Type B pancreatic cell (in vitro differentiated cells): Measurements from ENCODE around the gene FAM3C. TPM values are rescaled to one million over a fixed set of nuclear protein-coding genes. Genes with fewer than 3 reads are reported as not detected.

Source experiments
- DNase-seq: peaks from one replicate; pipeline ENCODE4 v3.0.0; 2021; ENCODE audit warnings: mixed read lengths; ENCODE audit not compliant: unreplicated experiment; ENCODE audit errors: extremely low spot score
- H3K27ac Mint-ChIP-seq: 2 replicates; pipeline ENCODE4 v1.8.0; 2021; ENCODE audit warnings: mild to moderate bottlenecking, mixed read lengths
- H3K27me3 Mint-ChIP-seq: 2 replicates; pipeline ENCODE4 v1.8.0; 2021; ENCODE audit warnings: mixed read lengths
- H3K36me3 Mint-ChIP-seq: 2 replicates; pipeline ENCODE4 v1.8.0; 2021; ENCODE audit warnings: mixed read lengths
- H3K4me1 Mint-ChIP-seq: one replicate; pipeline ENCODE4 v1.8.0; 2021; ENCODE audit warnings: mixed read lengths; ENCODE audit not compliant: unreplicated experiment
- H3K4me3 Mint-ChIP-seq: 2 replicates; pipeline ENCODE4 v1.8.0; 2021; ENCODE audit warnings: mild to moderate bottlenecking, mixed read lengths
- H3K9me3 Mint-ChIP-seq: 2 replicates; pipeline ENCODE4 v1.8.0; 2021; ENCODE audit warnings: mixed read lengths
- total RNA-seq: library from RNA; stranded (reverse); gene quantifications from 2 replicates; pipeline ENCODE4 v1.2.1, GENCODE V29; 2021; ENCODE audit warnings: low replicate concordance
- TF ChIP-seq, protein P1 (sequence below): fragments of 200-600 bp; sonication (generic); conservative IDR thresholded peaks from 2 replicates; pipeline ENCODE4 v1.5.0; 2021; ENCODE audit warnings: antibody characterized with exemption, mild to moderate bottlenecking

Gene FAM3C
- total RNA-seq, 1 donor from 2014 or later = 73.9 TPM

DNA sequence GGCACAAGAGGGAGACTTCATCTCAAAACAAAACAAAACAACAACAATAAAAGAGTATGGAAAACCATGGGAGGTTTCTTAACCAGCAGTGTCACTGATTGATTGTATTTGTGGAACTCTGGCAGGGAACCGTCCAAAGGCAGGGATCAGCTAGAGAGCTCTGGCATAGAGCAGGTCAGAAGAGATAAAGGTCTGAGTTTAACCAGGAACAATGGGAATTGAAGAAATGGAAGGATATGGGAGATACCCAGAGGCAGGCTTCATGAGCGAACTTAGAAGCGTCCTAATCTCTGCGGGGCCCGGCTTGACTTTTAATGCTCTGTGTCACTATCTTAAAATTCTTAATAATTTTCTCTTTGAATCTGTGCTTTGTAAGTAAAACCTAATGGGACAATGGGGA, 10.4 kb upstream of the FAM3C start:
- Mint-ChIP-seq H3K4me1 (peaks cover 10% of the 10 kb centered on the region), H3K36me3 (no peaks in the 10 kb centered on the region), H3K27ac (no peak overlapping the region), H3K9me3 (no peaks in the 10 kb centered on the region), H3K27me3 (no peaks in the 10 kb centered on the region), H3K4me3 (no peak overlapping the region)
- no peak for DNase-seq
- TF ChIP-seq, protein P1, sequence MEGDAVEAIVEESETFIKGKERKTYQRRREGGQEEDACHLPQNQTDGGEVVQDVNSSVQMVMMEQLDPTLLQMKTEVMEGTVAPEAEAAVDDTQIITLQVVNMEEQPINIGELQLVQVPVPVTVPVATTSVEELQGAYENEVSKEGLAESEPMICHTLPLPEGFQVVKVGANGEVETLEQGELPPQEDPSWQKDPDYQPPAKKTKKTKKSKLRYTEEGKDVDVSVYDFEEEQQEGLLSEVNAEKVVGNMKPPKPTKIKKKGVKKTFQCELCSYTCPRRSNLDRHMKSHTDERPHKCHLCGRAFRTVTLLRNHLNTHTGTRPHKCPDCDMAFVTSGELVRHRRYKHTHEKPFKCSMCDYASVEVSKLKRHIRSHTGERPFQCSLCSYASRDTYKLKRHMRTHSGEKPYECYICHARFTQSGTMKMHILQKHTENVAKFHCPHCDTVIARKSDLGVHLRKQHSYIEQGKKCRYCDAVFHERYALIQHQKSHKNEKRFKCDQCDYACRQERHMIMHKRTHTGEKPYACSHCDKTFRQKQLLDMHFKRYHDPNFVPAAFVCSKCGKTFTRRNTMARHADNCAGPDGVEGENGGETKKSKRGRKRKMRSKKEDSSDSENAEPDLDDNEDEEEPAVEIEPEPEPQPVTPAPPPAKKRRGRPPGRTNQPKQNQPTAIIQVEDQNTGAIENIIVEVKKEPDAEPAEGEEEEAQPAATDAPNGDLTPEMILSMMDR = no peak

DNA sequence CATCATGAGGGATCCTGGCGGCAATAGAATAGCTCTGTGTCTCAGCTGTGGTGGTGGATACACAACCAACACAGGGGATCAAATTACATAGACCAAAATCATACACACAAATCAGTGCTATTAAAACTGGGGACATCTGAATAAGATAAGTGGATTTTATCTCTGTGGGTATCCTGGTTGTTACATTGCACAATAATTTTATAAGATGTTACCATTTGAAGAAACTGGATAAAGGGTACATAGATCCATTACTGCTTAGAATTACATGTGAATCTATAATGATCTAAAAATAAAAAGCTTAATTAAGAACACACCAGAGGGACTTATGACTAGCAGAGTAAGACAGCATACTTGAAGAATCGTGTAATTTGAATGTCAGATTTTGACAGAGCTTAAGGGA, 8.2 kb upstream of the FAM3C start:
- DNase-seq = no peak
- Mint-ChIP-seq H3K27ac (no peak overlapping the region), H3K9me3 (no peaks in the 10 kb centered on the region)

DNA sequence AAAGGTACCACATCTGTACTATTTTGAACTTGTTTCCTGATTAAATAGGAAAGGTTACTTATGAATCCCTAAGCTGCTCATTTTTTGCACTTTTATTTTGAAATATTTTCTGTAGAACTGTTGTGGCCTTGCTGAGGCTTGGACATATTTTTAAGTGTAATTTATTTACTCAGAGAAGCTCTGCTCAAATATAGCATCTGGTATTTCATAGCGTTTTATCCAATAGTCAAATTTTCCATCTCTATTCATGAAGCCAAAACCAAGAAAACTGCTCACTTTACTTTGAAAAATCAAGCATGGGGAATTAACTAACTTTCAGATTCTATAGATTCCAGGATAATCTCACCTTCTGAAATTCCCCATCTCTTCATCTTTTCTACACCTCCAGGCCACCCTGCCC, 6.6 kb upstream of the FAM3C start:
- no peak for DNase-seq
- Mint-ChIP-seq H3K4me1 (peaks cover 10% of the 10 kb centered on the region), H3K36me3 (no peaks in the 10 kb centered on the region), H3K27me3 (no peaks in the 10 kb centered on the region), H3K9me3 (no peaks in the 10 kb centered on the region), H3K4me3 (no peak overlapping the region), H3K27ac (no peak overlapping the region)
- TF ChIP-seq, protein P1 = no peak

More for the DNA sequence above, 8.2 kb upstream of the FAM3C start:
- TF ChIP-seq, protein P1 = no peak
- Mint-ChIP-seq H3K36me3 (no peaks in the 10 kb centered on the region), H3K27me3 (no peaks in the 10 kb centered on the region), H3K4me3 (no peak overlapping the region), H3K4me1 (peaks cover 10% of the 10 kb centered on the region)

DNA sequence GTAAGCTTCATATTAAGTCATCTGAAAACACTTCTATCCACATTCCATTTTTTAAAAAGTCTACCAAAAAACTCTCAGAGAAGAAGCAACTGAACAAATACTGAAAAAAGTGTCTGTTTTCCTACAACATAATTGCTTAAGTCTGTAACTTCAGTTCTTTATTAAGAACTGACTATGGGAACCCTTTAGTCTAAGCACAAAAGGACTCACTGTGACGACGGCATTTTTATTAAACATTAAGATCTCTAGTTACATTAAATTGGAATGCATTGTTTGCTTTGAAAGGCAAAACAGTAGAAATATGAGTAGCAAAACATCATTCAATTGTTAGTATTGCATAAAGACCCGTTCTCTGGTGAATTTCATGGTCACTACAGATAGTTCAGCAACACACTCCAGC, 5.8 kb upstream of the FAM3C start:
- Mint-ChIP-seq H3K27me3 (no peaks in the 10 kb centered on the region), H3K27ac (no peak overlapping the region), H3K36me3 (no peaks in the 10 kb centered on the region), H3K9me3 (no peaks in the 10 kb centered on the region), H3K4me3 (no peak overlapping the region), H3K4me1 (peaks cover 6% of the 10 kb centered on the region)
- TF ChIP-seq, protein P1 = no peak
- no peak for DNase-seq

DNA sequence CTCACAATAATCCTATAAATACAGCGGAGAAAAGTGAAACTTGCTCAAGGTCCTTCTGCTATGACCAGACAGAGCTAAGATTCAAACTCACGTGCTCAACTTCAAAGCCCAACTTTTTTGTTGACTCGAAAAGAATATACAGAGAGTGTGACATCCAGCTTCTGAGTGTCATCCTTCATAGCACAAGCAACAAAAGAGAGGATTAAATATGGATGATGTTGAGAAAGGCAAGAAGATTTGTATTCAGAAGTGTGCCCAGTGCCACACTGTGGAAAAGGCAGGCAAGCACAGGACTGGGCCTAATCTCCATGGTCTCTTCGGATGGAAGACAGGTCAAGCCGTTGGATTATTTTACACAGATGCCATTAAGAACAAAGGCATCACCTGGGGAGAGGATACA, 2.1 kb upstream of the FAM3C start:
- Mint-ChIP-seq H3K9me3 (no peaks in the 10 kb centered on the region), H3K27me3 (no peaks in the 10 kb centered on the region), H3K4me3 (peak overlapping the region; percentile 24), H3K4me1 (peaks cover 9% of the 10 kb centered on the region), H3K36me3 (peaks cover 6% of the 10 kb centered on the region), H3K27ac (no peak overlapping the region)
- DNase-seq = no peak
- TF ChIP-seq, protein P1 = peak; percentile 40

DNA sequence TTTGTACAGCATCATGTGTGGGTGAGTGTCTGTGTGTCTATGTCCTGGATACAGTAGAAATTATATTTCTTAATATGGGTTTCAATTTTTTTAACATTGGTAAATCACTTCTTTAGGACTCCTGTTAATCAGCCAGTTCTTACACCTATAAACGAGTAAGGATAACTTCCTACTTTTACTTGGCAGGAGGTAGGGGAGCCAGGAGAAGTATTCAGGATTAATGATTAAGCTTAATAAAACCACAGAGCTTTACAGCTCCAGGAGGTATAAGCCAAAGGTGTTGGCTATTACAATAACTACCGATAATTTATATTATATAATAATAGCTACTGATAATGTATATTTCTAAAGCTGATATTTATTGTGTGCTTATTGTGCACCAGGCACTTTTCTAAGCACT, 1.7 kb upstream of the FAM3C start:
- Mint-ChIP-seq H3K27ac (peak overlapping the region; percentile 10), H3K9me3 (no peaks in the 10 kb centered on the region), H3K4me3 (no peak overlapping the region), H3K27me3 (no peaks in the 10 kb centered on the region), H3K36me3 (peaks cover 8% of the 10 kb centered on the region), H3K4me1 (peaks cover 9% of the 10 kb centered on the region)
- TF ChIP-seq, protein P1 = no peak
- no peak for DNase-seq
